ENCODE results near the gene PLCH2.

DNA sequence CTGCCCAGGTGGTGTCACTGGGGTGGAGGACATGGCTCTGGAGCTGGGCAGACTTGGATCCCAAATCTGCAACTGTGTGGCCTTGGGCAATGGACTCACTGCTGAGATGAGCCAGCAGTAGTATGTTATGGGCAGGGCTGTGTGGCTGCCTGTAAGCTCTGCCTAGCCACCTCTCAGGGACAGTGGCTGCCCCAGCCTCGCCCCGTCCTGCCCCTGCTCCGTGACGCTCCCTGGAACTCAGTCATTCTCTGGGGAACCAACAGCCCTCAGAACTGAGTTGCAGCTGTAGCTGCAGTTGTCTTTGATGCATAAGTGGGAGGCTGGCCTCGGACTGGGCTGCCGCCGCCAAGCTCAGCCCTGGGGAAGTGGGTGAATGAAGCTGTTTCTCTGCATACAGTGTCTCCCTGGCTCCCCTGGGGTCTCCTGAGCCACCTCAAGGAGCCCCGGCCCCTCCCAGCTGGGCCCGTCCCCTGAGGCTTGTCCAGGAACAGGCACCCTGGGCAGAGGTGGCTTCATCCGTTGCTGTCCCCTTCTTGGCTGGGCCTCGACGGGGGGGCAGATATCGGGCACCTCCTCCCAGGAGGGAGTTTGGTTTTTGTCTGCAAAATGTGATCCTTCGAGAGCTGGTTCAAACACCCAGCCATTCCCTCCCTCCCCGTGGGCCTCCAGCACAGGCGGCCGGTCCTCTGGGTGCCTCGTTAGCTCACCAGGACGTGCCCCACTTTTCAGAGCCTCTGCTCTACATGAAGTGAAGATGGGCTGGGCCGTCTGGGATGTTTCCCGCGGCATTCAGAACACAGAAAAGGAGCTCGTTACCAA lies 26.2 kb upstream of the PLCH2 start:
- TF ChIP-seq YY1 (IDR thresholded peaks at IDR 0.05; ENCODE audit: insufficient read depth, insufficient replicate concordance, low read depth, low read length) (no peak), ISX (CRISPR knock-in tag; conservative IDR thresholded peaks at IDR 0.05) (no peak)

Measured in HepG2 (cell line).